Pons (tissue), 1 donor: ENCODE results near the gene XRCC1.

ENCODE experiments used
- DNase-seq: peaks from one replicate; pipeline ENCODE4 v3.0.0-alpha.2; 2016; ENCODE audit warnings: low spot score

The XRCC1 gene

DNA sequence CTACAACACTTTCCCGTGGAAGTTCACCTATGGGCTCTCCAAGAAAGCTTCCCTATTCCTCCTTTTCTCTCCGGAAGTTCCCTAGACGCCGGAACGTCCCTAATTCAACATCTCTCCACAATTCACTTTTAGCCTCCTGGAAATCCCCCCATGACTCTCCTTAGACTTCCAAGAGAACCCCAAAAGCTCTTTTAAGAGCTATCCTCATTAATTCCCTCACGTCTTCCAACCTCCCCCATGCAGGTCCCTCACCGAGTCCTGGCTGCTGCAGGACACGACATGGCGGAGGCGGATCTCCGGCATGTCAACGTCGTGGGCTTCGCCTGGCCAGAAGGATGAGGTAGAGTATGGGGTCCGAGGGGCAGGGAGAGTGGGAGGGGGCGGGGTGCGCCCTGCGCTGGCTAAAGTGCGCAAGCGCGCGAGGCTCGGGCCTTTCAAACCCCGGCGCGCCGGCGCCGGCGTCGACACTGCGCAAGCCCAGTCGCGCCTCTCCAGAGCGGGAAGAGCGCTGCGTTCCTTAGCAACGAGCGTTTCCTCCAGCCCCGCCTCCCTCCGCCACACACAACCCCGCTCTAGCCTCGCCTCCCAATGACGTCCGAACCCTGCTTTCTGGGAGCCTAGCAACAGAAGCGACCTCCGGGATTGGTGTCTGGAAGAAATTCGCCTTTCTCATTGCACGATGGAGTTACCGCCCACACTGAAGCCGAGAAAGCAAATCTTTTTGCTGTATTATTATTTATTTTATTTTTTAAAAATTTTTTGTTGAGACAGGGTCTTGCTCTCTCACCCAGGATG, at the start of gene XRCC1, which contains the start of gene PINLYP:
XRCC1 (minus strand) TSS at position 372 of the 795 bp plus-strand sequence; CDS start at position 303, 69 bp downstream.
PINLYP (plus strand) TSS at position 646 of the 795 bp plus-strand sequence. CDS start 1,391 bp downstream, outside the sequence.
- DNase-seq: peak; percentile 99

DNA sequence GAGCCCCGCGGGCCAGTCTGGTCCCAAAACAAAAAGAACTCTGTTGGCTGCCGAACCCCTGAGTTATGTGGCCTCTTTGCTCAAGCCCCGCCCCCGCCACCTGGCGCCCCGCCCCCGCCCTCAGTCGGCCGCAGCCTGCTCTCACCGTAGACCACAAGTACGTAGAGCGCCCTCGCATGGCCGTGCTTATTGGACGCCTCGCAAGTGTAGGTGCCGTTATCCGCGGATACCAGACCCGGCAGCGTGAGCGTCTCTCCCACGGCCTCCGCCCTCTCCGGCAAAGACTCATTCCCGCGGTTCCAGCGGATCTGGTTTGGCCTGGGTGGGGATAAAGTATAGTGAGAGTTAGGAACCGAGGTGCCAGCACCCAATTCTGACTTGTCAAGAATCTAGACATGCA, 49.6 kb upstream of the XRCC1 start:
- DNase-seq: no peak

- DNase-seq: no peak
These were observed 48.8 kb upstream of the XRCC1 start for GRCh38 chr19:43623889-43624670.

DNA sequence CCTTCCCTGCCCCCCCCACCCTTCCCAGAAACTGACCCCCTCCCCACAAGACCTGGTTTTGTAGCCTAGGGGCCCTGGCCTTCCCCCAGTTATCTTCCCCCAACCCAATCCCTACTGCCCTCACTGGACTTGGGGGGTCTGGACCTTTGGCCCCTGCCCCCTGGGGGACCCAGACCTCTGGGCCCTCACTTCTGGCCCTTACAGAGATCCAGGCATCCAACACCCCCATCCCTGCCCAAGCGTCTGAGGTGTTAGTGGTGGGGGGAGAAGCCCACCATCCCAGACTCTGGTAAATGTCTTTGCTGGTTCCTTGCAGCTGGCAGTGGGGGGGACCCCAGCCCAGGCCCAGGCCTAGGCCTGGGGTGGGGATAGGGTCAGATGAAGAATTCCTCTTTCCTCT, 47.6 kb upstream of the XRCC1 start:
- DNase-seq: no peak

- no peak for DNase-seq
These were observed 46.7 kb upstream of the XRCC1 start for GRCh38 chr19:43622070-43622469.

GRCh38 chr19:43620061-43621001, 45.0 kb upstream of the XRCC1 start:
- DNase-seq: no peak

- peak; percentile 93 for DNase-seq
These were observed 44.1 kb upstream of the XRCC1 start, which contains the start of gene ZNF428 for GRCh38 chr19:43619262-43620060. Gene ZNF428, minus strand, starts transcription at chr19:43619629. Its CDS starts 5,325 bp downstream, at chr19:43614304.

- peak; percentile 59 for DNase-seq
These were observed 43.6 kb upstream of the XRCC1 start for GRCh38 chr19:43618921-43619261.

DNA sequence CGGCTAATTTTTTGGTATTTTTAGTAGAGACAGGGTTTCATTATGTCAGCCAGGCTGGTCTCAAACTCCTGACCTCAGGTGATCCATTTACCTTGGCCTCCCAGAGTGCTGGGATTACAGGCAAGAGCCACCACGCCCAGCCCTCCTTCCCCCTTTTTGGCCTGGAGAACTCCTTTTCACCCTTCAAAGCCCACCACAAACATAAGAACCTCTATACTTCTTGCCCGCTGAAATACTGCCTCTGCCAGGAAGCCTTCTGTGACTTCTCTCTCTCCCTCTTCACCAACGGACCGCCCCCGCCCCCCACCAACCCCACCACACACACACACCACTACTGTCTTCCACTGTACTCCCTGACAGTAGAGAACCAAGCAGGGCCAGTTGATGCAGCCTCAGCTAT, 41.6 kb upstream of the XRCC1 start:
- DNase-seq: no peak

DNA sequence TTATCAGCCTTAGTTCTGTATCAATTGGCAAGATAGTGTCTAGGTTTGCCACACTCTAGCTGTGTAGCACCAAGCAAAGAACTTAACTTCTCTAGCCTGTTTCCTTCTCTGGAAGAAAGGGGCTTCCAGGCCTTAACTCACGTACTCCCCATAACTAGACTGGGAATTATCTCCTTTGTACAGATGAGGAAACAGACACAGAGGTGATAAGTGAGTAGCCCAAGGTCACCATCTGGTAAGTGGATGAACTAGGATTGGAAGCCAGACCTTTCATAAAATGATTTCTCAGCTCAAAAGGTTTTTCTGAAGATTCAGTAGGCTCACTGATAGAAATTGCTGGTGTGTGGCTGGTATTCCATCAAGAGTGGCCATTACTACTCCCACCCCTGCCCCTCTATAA, 41.0 kb upstream of the XRCC1 start:
- DNase-seq: no peak

DNA sequence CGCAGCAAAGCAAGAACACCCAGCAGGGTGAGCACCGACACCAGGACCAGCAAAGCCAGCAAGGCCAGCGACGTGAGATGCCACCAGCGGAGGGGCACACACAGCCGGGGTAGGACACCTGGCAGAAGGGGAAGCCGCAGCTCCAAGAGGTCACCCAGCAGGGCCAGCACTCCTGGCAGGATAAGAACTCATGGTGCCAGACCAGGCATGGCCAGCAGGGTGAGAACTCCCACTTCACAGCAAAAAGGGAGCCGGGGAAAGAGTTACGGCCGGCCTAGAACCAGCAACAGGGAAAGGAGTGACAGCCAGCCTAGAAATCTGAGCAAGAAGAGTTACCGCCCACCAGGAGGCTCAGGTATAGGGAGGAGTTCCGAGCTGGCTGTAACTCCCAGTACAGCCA, 37.0 kb upstream of the XRCC1 start:
- no peak for DNase-seq

- no peak for DNase-seq
These were observed 36.5 kb upstream of the XRCC1 start, which contains the start of gene SRRM5 for GRCh38 chr19:43611788-43612187. Gene SRRM5, plus strand, starts transcription at chr19:43612088. Its CDS starts 34 bp downstream, at chr19:43612122.

DNA sequence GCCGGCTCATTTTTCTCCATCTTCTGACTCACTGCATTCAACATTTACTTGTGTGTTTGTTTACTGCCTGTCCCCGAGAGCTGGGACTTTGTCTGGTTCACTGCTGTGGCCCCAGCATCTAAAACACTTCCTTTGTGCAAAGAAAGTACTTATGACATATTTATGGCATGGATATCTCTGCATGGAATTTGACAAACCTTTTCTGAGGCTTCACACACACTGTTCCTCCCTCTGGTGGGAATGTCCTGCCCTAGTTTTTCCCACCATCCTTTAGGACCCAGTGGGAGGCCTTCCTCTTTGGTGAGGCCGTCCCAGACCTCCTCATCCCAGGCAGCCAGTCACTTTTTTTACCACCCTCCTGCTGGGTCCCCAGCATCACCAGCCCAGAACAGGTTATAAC, 35.2 kb upstream of the XRCC1 start:
- DNase-seq: no peak

DNA sequence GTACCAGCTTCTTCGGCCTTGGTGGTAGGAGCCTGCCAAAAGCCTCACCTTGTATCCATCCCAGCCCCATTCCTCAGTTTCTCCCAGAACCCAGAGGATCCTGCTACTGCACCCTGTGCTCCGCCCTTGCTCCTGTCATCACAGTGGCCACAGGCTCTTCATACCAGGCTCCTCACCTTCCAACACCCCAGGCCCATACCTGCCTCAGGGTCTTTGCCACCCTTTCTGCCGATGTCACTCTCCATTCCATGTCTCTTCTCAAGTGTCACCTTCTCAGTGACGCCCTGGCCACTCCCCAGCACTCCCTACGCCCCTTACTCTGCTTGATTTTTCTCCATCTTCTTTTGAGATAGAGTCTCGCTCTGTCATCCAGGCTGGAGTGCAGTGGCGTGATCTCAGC, 34.5 kb upstream of the XRCC1 start:
- no peak for DNase-seq

DNA sequence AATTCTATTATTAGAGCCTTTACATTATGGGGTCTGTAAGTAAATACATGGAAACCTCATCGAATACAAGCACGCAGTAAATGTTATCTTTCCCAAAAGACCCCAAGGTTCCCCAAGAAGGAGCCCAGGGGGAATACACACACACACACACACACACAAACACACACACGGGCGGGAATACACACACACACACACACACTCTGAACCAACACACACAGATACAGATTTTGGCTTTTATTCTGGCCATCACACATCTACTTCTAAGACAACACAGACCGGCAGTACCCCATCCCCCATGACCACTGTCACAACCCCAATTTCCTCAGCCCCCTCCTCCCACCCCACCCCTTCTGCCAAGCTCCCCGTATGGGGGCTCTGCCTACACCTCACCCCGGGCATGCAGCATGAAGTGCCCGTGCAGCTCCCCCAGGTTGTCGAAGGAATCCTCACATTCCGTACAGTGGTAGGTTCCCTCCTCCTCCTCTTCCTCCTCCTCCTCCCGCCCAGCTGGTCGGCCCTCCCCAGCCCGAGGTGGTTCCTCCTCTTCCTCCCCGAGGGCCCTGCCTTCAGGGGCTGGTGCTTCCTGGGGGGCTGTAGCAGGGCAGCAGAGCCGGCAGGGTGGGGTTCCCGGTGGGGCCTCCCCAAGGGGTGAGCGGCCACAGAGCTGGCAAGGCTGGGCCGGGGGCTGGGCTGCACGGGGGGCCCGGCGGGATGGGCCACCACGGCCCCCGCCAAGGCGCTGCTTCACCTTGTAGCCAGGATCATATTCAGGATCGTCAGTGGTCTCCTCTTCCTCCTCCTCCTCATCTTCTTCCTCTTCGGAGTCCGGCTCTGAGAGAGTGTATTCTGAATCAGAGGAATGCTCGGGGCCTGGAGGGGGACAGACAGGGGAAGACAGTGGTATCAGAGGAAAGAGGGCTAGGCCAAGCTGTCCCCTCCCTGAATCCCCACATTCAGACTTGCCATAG, 32.2 kb upstream of the XRCC1 start:
- no peak for DNase-seq

- DNase-seq: no peak
These were observed 31.4 kb upstream of the XRCC1 start for GRCh38 chr19:43606569-43607229.

GRCh38 chr19:43605875-43606568, 30.7 kb upstream of the XRCC1 start:
- DNase-seq: no peak

DNA sequence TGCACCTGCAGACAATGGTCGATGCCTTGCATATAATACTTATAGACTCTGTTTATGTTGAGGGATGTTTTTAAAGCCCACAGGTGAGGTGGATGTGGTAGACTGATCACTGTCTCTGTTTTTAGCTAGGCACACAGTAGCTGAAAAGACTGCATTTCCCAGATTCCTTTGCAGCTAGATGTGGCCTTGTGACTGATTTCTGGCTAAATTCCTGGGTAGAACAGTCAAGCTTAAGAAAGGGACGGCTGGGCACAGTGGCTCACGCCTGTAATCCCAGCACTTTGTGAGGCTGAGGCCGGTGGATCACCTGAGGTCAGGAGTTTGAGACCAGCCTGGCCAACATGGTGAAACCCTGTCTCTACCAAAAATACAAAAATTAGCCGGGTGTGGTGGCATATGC, 25.0 kb upstream of the XRCC1 start:
- peak; percentile 46 for DNase-seq
